Measurements from ENCODE around the gene RANBP3L. TPM values are rescaled to one million over a fixed set of nuclear protein-coding genes. Genes with fewer than 3 reads are reported as not detected.

RANBP3L gene
- total RNA-seq, 4 donors from 2014 or later: 6.5 to 15.8 (median 8.5) TPM

GRCh38 chr5:36252722-36253365 is 48.9 kb downstream of the RANBP3L start:
- Histone ChIP-seq H3K27me3 (no peaks in the 10 kb centered on the region), H3K4me1 (peaks cover 14 to 27% of the 10 kb centered on the region in 2 donors), H3K9me3 (no peaks in the 10 kb centered on the region), H3K4me3 (replicated peaks in 1 of 3) (no peak overlapping the region), H3K36me3 (no peaks in the 10 kb centered on the region), H3K27ac (peak overlapping the region; percentile 70 to 90 (median 76))
- TF ChIP-seq CTCF (IDR thresholded peaks at IDR 0.05) (peak in 1 of 6 experiments; percentile 44), POLR2A (IDR thresholded peaks at IDR 0.05) (peak in 1 of 2 donors; percentile 48)
- DNase-seq: peak in 1 of 2 donors; percentile 31
- intact Hi-C loops (cut with DNase I): no loop called here
- 58 to 60% methylated on average over 3 of the region's 3 CpGs for WGBS, 2 donors

- 95 to 96% methylated on average over 3 of the region's 3 CpGs for WGBS, 2 donors
- H3K9me3 ChIP-seq: no peaks in the 10 kb centered on the region
- TF ChIP-seq POLR2A (IDR thresholded peaks at IDR 0.05): no peak
- no peak for TF ChIP-seq CTCF (IDR thresholded peaks at IDR 0.05)
- no peak for DNase-seq
- intact Hi-C loops (cut with DNase I): no loop called here
- peaks cover 14 to 27% of the 10 kb centered on the region in 2 donors for H3K4me1 ChIP-seq
- no peaks in the 10 kb centered on the region for H3K36me3 ChIP-seq
- no peaks in the 10 kb centered on the region for H3K27me3 ChIP-seq
- H3K27ac ChIP-seq: peak overlapping the region in 1 of 3 donors; percentile 90
- H3K4me3 ChIP-seq (replicated peaks in 1 of 3): no peak overlapping the region
Observed at GRCh38 chr5:36251218-36251617, 50.5 kb downstream of the RANBP3L start.

- peaks cover 14 to 27% of the 10 kb centered on the region in 2 donors for H3K4me1 ChIP-seq
- intact Hi-C loops (cut with DNase I): no loop called here
- TF ChIP-seq CTCF (IDR thresholded peaks at IDR 0.05): no peak
- TF ChIP-seq POLR2A (IDR thresholded peaks at IDR 0.05): no peak
Observed at GRCh38 chr5:36250427-36250826, 51.3 kb downstream of the RANBP3L start.

GRCh38 chr5:36246036-36246800 is 55.5 kb downstream of the RANBP3L start:
- TF ChIP-seq POLR2A (IDR thresholded peaks at IDR 0.05): no peak
- no peak for TF ChIP-seq CTCF (IDR thresholded peaks at IDR 0.05)
- intact Hi-C loops (cut with DNase I): loop anchor here (10.0 kb wide), 1 partner anchor 59 kb away; the partner anchor contains the start of gene RANBP3L
- DNase-seq: no peak
- Histone ChIP-seq H3K36me3 (no peaks in the 10 kb centered on the region), H3K9me3 (no peaks in the 10 kb centered on the region), H3K4me1 (peaks cover 5 to 11% of the 10 kb centered on the region in 2 donors), H3K27ac (no peak overlapping the region), H3K27me3 (no peaks in the 10 kb centered on the region), H3K4me3 (replicated peaks in 1 of 3) (no peak overlapping the region)
- WGBS, 2 donors: 94 to 97% methylated on average over 10 of the region's 10 CpGs

More at GRCh38 chr5:36250427-36250826, 51.3 kb downstream of the RANBP3L start:
- Histone ChIP-seq H3K27ac (no peak overlapping the region), H3K36me3 (no peaks in the 10 kb centered on the region), H3K4me3 (replicated peaks in 1 of 3) (no peak overlapping the region), H3K27me3 (no peaks in the 10 kb centered on the region), H3K9me3 (no peaks in the 10 kb centered on the region)
- WGBS, 2 donors: 88 to 90% methylated on average over 4 of the region's 4 CpGs
- no peak for DNase-seq

- H3K9me3 ChIP-seq: no peaks in the 10 kb centered on the region
- intact Hi-C loops (cut with DNase I): loop anchor here (10.0 kb wide), 1 partner anchor 61 kb away; the partner anchor contains the start of gene RANBP3L
- no peaks in the 10 kb centered on the region for H3K27me3 ChIP-seq
- no peak overlapping the region for H3K27ac ChIP-seq
- H3K4me3 ChIP-seq (replicated peaks in 1 of 3): no peak overlapping the region
- 88 to 95% methylated on average over 3 of the region's 3 CpGs for WGBS, 2 donors
- peaks cover 16 to 20% of the 10 kb centered on the region in 2 donors for H3K4me1 ChIP-seq
- no peak for TF ChIP-seq CTCF (IDR thresholded peaks at IDR 0.05)
- no peak for TF ChIP-seq POLR2A (IDR thresholded peaks at IDR 0.05)
- DNase-seq: no peak
- no peaks in the 10 kb centered on the region for H3K36me3 ChIP-seq
Observed at GRCh38 chr5:36244076-36244475, 57.6 kb downstream of the RANBP3L start.

Data from thyroid gland (tissue), 4 donors.